ENCODE data around the gene TNFRSF1B. TPM values are rescaled to one million over a fixed set of nuclear protein-coding genes. Genes with fewer than 3 reads are reported as not detected.
A peak's percentile ranks its signal among the peaks of the same experiment; 100 is the strongest.

Gene TNFRSF1B
- total RNA-seq, 1 donor: 7.3 TPM

GRCh38 chr1:12135612-12136011, 31.2 kb upstream of the TNFRSF1B start:
- H3K4me3 ChIP-seq (ENCODE audit: low read depth, low read length): no peak overlapping the region
- peak; percentile 82 for DNase-seq (ENCODE audit: low read depth)
- TF ChIP-seq CTCF (IDR thresholded peaks at IDR 0.05; ENCODE audit: insufficient read depth, low read length): no peak

- TF ChIP-seq CTCF (IDR thresholded peaks at IDR 0.05; ENCODE audit: insufficient read depth, low read length): no peak
- DNase-seq (ENCODE audit: low read depth): peak; percentile 33
- H3K4me3 ChIP-seq (ENCODE audit: low read depth, low read length): no peak overlapping the region
Measured at GRCh38 chr1:12136916-12137610, 29.7 kb upstream of the TNFRSF1B start.

- no peak overlapping the region for H3K4me3 ChIP-seq (ENCODE audit: low read depth, low read length)
- no peak for TF ChIP-seq CTCF (IDR thresholded peaks at IDR 0.05; ENCODE audit: insufficient read depth, low read length)
- no peak for DNase-seq (ENCODE audit: low read depth)
Measured at GRCh38 chr1:12138196-12139168, 28.3 kb upstream of the TNFRSF1B start.

- no peak for TF ChIP-seq CTCF (IDR thresholded peaks at IDR 0.05; ENCODE audit: insufficient read depth, low read length)
- no peak for DNase-seq (ENCODE audit: low read depth)
Measured at GRCh38 chr1:12140016-12140415, 26.8 kb upstream of the TNFRSF1B start.

GRCh38 chr1:12140515-12141162, 26.2 kb upstream of the TNFRSF1B start:
- no peak for TF ChIP-seq CTCF (IDR thresholded peaks at IDR 0.05; ENCODE audit: insufficient read depth, low read length)
- no peak overlapping the region for H3K4me3 ChIP-seq (ENCODE audit: low read depth, low read length)
- DNase-seq (ENCODE audit: low read depth): no peak

More at GRCh38 chr1:12140016-12140415, 26.8 kb upstream of the TNFRSF1B start:
- H3K4me3 ChIP-seq (ENCODE audit: low read depth, low read length): no peak overlapping the region

GRCh38 chr1:12141163-12141850, 25.5 kb upstream of the TNFRSF1B start:
- DNase-seq (ENCODE audit: low read depth): no peak
- TF ChIP-seq CTCF (IDR thresholded peaks at IDR 0.05; ENCODE audit: insufficient read depth, low read length): no peak
- no peak overlapping the region for H3K4me3 ChIP-seq (ENCODE audit: low read depth, low read length)

Data from fibroblast of the aortic adventitia (primary cell).